Measurements from ENCODE around the gene SOX6.
"Not testable (repeated sequence)": the region's sequence is repeated elsewhere in the genome, so short reads cannot be mapped to it uniquely, and the experiment has no call there.

DNA sequence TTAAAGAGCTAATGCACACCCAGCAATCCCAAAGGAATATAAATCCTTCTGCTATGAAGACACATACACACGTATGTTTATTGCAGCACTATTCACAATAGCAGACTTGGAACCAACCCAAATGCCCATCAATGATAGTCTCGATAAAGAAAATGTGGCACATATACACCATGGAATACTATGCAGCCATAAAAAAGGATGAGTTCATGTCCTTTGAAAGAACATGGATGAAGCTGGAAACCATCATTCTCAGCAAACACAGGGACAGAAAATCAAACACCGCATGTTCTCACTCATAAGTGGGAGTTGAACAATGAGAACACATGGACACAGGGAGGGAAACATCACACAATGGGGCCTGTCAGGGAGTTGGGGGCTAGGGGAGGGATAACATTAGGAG, 19.3 kb upstream of the SOX6 start:
- TF ChIP-seq, protein P1, sequence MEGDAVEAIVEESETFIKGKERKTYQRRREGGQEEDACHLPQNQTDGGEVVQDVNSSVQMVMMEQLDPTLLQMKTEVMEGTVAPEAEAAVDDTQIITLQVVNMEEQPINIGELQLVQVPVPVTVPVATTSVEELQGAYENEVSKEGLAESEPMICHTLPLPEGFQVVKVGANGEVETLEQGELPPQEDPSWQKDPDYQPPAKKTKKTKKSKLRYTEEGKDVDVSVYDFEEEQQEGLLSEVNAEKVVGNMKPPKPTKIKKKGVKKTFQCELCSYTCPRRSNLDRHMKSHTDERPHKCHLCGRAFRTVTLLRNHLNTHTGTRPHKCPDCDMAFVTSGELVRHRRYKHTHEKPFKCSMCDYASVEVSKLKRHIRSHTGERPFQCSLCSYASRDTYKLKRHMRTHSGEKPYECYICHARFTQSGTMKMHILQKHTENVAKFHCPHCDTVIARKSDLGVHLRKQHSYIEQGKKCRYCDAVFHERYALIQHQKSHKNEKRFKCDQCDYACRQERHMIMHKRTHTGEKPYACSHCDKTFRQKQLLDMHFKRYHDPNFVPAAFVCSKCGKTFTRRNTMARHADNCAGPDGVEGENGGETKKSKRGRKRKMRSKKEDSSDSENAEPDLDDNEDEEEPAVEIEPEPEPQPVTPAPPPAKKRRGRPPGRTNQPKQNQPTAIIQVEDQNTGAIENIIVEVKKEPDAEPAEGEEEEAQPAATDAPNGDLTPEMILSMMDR (IDR thresholded peaks at IDR 0.05; ENCODE audit: low read length) = not testable (repeated sequence)
- TF ChIP-seq EZH2 (IDR thresholded peaks at IDR 0.05; ENCODE audit: borderline replicate concordance, low read length) = not testable (repeated sequence)
